ENCODE results near the gene CADPS.

The CADPS gene

GRCh38 chr3:62415312-62415801, 459.9 kb downstream of the CADPS start:
- no peaks in the 10 kb centered on the region for H3K27me3 Mint-ChIP-seq
- no peaks in the 10 kb centered on the region for H3K4me1 Mint-ChIP-seq
- DNase-seq (ENCODE audit: low spot score in 2 of 2) (no peak), ATAC-seq (ENCODE audit: low read depth) (no peak)
- H3K4me3 Mint-ChIP-seq = no peak overlapping the region
- H3K27ac Mint-ChIP-seq = no peak overlapping the region
- H3K9me3 Mint-ChIP-seq = peaks cover 2% of the 10 kb centered on the region
- no peaks in the 10 kb centered on the region for H3K36me3 Mint-ChIP-seq

- Mint-ChIP-seq H3K27me3 (no peaks in the 10 kb centered on the region), H3K4me1 (no peaks in the 10 kb centered on the region), H3K36me3 (no peaks in the 10 kb centered on the region), H3K27ac (no peak overlapping the region), H3K4me3 (no peak overlapping the region), H3K9me3 (no peaks in the 10 kb centered on the region)
- ATAC-seq (ENCODE audit: low read depth) = no peak
- no peak for DNase-seq (ENCODE audit: low spot score in 2 of 2)
These were observed 460.4 kb downstream of the CADPS start for GRCh38 chr3:62414786-62415185.

GRCh38 chr3:62413687-62414086, 461.5 kb downstream of the CADPS start:
- Mint-ChIP-seq H3K36me3 (no peaks in the 10 kb centered on the region), H3K4me3 (no peak overlapping the region), H3K27me3 (no peaks in the 10 kb centered on the region), H3K9me3 (no peaks in the 10 kb centered on the region), H3K27ac (no peak overlapping the region), H3K4me1 (no peaks in the 10 kb centered on the region)
- ATAC-seq (ENCODE audit: low read depth) = no peak
- no peak for DNase-seq (ENCODE audit: low spot score in 2 of 2)

GRCh38 chr3:62406945-62407344, 468.3 kb downstream of the CADPS start:
- Mint-ChIP-seq H3K36me3 (no peaks in the 10 kb centered on the region), H3K27me3 (no peaks in the 10 kb centered on the region), H3K9me3 (no peaks in the 10 kb centered on the region), H3K4me1 (no peaks in the 10 kb centered on the region), H3K4me3 (no peak overlapping the region), H3K27ac (no peak overlapping the region)
- DNase-seq (ENCODE audit: low spot score in 2 of 2) (no peak), ATAC-seq (ENCODE audit: low read depth) (no peak)

GRCh38 chr3:62405566-62405965, 469.6 kb downstream of the CADPS start:
- Mint-ChIP-seq H3K9me3 (no peaks in the 10 kb centered on the region), H3K36me3 (no peaks in the 10 kb centered on the region), H3K4me3 (no peak overlapping the region), H3K27me3 (no peaks in the 10 kb centered on the region), H3K4me1 (no peaks in the 10 kb centered on the region), H3K27ac (no peak overlapping the region)
- no peak for DNase-seq (ENCODE audit: low spot score in 2 of 2)
- ATAC-seq (ENCODE audit: low read depth) = no peak

- no peaks in the 10 kb centered on the region for H3K9me3 Mint-ChIP-seq
- no peaks in the 10 kb centered on the region for H3K4me1 Mint-ChIP-seq
- H3K36me3 Mint-ChIP-seq = no peaks in the 10 kb centered on the region
- no peak overlapping the region for H3K4me3 Mint-ChIP-seq
- DNase-seq (ENCODE audit: low spot score in 2 of 2) = no peak
- H3K27ac Mint-ChIP-seq = no peak overlapping the region
- ATAC-seq (ENCODE audit: low read depth) = no peak
- no peaks in the 10 kb centered on the region for H3K27me3 Mint-ChIP-seq
These were observed 470.1 kb downstream of the CADPS start for GRCh38 chr3:62405135-62405534.

GRCh38 chr3:62404321-62404720, 470.9 kb downstream of the CADPS start:
- DNase-seq (ENCODE audit: low spot score in 2 of 2) = no peak
- no peaks in the 10 kb centered on the region for H3K27me3 Mint-ChIP-seq

GRCh38 chr3:62403765-62404164, 471.5 kb downstream of the CADPS start:
- Mint-ChIP-seq H3K4me1 (no peaks in the 10 kb centered on the region), H3K36me3 (no peaks in the 10 kb centered on the region), H3K27ac (no peak overlapping the region), H3K4me3 (no peak overlapping the region), H3K9me3 (no peaks in the 10 kb centered on the region), H3K27me3 (no peaks in the 10 kb centered on the region)
- ATAC-seq (ENCODE audit: low read depth) (no peak), DNase-seq (ENCODE audit: low spot score in 2 of 2) (no peak)

More at GRCh38 chr3:62404321-62404720, 470.9 kb downstream of the CADPS start:
- ATAC-seq (ENCODE audit: low read depth) = no peak
- H3K4me3 Mint-ChIP-seq = no peak overlapping the region
- no peaks in the 10 kb centered on the region for H3K4me1 Mint-ChIP-seq
- H3K36me3 Mint-ChIP-seq = no peaks in the 10 kb centered on the region
- H3K9me3 Mint-ChIP-seq = no peaks in the 10 kb centered on the region
- H3K27ac Mint-ChIP-seq = no peak overlapping the region

GRCh38 chr3:62392626-62393292, 482.5 kb downstream of the CADPS start:
- H3K4me3 Mint-ChIP-seq = no peak overlapping the region
- peaks cover 3% of the 10 kb centered on the region for H3K9me3 Mint-ChIP-seq
- ATAC-seq (ENCODE audit: low read depth) = no peak
- H3K4me1 Mint-ChIP-seq = no peaks in the 10 kb centered on the region
- H3K27ac Mint-ChIP-seq = no peak overlapping the region
- no peaks in the 10 kb centered on the region for H3K36me3 Mint-ChIP-seq
- H3K27me3 Mint-ChIP-seq = peaks cover 5% of the 10 kb centered on the region
- DNase-seq (ENCODE audit: low spot score in 2 of 2) = no peak

- peaks cover 4% of the 10 kb centered on the region for H3K27me3 Mint-ChIP-seq
- no peak for DNase-seq (ENCODE audit: low spot score in 2 of 2)
- peaks cover 5% of the 10 kb centered on the region for H3K9me3 Mint-ChIP-seq
- no peaks in the 10 kb centered on the region for H3K36me3 Mint-ChIP-seq
- no peak for ATAC-seq (ENCODE audit: low read depth)
- H3K4me3 Mint-ChIP-seq = no peak overlapping the region
- H3K27ac Mint-ChIP-seq = no peak overlapping the region
- no peaks in the 10 kb centered on the region for H3K4me1 Mint-ChIP-seq
These were observed 488.0 kb downstream of the CADPS start for GRCh38 chr3:62387251-62387650.

- Mint-ChIP-seq H3K4me1 (no peaks in the 10 kb centered on the region), H3K9me3 (peaks cover 7% of the 10 kb centered on the region), H3K27me3 (peaks cover 18% of the 10 kb centered on the region), H3K4me3 (no peak overlapping the region), H3K36me3 (peaks cover 2% of the 10 kb centered on the region), H3K27ac (no peak overlapping the region)
- ATAC-seq (ENCODE audit: low read depth) (no peak), DNase-seq (ENCODE audit: low spot score in 2 of 2) (no peak)
These were observed 495.9 kb downstream of the CADPS start for GRCh38 chr3:62379321-62379798.

- no peak overlapping the region for H3K27ac Mint-ChIP-seq
These were observed 496.3 kb downstream of the CADPS start for GRCh38 chr3:62378921-62379320.

GRCh38 chr3:62378311-62378789, 496.9 kb downstream of the CADPS start:
- ATAC-seq (ENCODE audit: low read depth) (no peak), DNase-seq (ENCODE audit: low spot score in 2 of 2) (no peak)
- H3K4me3 Mint-ChIP-seq = no peak overlapping the region
- no peaks in the 10 kb centered on the region for H3K4me1 Mint-ChIP-seq
- H3K36me3 Mint-ChIP-seq = peaks cover 2% of the 10 kb centered on the region
- H3K27me3 Mint-ChIP-seq = peaks cover 20% of the 10 kb centered on the region
- peaks cover 4% of the 10 kb centered on the region for H3K9me3 Mint-ChIP-seq
- H3K27ac Mint-ChIP-seq = no peak overlapping the region

More at GRCh38 chr3:62378921-62379320, 496.3 kb downstream of the CADPS start:
- peaks cover 20% of the 10 kb centered on the region for H3K27me3 Mint-ChIP-seq
- H3K9me3 Mint-ChIP-seq = peaks cover 7% of the 10 kb centered on the region
- no peaks in the 10 kb centered on the region for H3K4me1 Mint-ChIP-seq
- DNase-seq (ENCODE audit: low spot score in 2 of 2) = no peak
- no peak for ATAC-seq (ENCODE audit: low read depth)
- peaks cover 2% of the 10 kb centered on the region for H3K36me3 Mint-ChIP-seq
- no peak overlapping the region for H3K4me3 Mint-ChIP-seq

GRCh38 chr3:62376906-62377877, 498.0 kb downstream of the CADPS start:
- Mint-ChIP-seq H3K4me1 (no peaks in the 10 kb centered on the region), H3K27me3 (peaks cover 20% of the 10 kb centered on the region), H3K27ac (no peak overlapping the region), H3K36me3 (peaks cover 2% of the 10 kb centered on the region), H3K4me3 (no peak overlapping the region), H3K9me3 (peaks cover 4% of the 10 kb centered on the region)
- DNase-seq (ENCODE audit: low spot score in 2 of 2) (no peak), ATAC-seq (ENCODE audit: low read depth) (no peak)

Data from memory B cell (primary cell).